Measurements from ENCODE around the gene HRK. TPM values are rescaled to one million over a fixed set of nuclear protein-coding genes. Genes with fewer than 3 reads are reported as not detected.

HRK gene
- total and polyA plus RNA-seq, 9 of the 15 experiments (the other 6 are each of a cell fraction or from before 2014, with no cell fraction given) = 0.01 to 0.05 (median 0.04) TPM; not detected in 6

GRCh38 chr12:116853507-116853906 lies 27.7 kb downstream of the HRK start:
- ATAC-seq (no peak), FAIRE-seq (no peak)

GRCh38 chr12:116852303-116852702 lies 28.9 kb downstream of the HRK start:
- no peak overlapping the region for H2AFZ ChIP-seq (ENCODE audit: low read depth, low read length)
- ATAC-seq (no peak), DNase-seq (ENCODE audit: extremely low read depth in 1 of 4, low spot score in 3 of 4) (no peak), FAIRE-seq (no peak)
- CTCF ChIA-PET (ENCODE audit: low intra/inter-chr PET ratio) = no interaction called here
- H3K4me3 ChIP-seq = no peak overlapping the region
- no peaks in the 10 kb centered on the region; a peak in 1 of 5 replicates for H3K4me1 ChIP-seq (replicated peaks in 1 of 2; ENCODE audit: control insufficient read depth in 2 of 2, insufficient read depth in 2 of 2, low read length in 2 of 2)
- in situ Hi-C loops (cut with MboI) (no loop called here), intact Hi-C loops (cut with micrococcal nuclease) (no loop called here)
- TF ChIP-seq RFX1 (IDR thresholded peaks at IDR 0.05) (peak; percentile 29; the same call in 1 of the 2 replicates), JUN (IDR thresholded peaks at IDR 0.05; ENCODE audit: borderline replicate concordance, low read depth, low read length) (no peak), JUN (CRISPR knock-in tag; IDR thresholded peaks at IDR 0.05; ENCODE audit: borderline replicate concordance) (no peak), RBM15 (IDR thresholded peaks at IDR 0.05; ENCODE audit: insufficient read depth, low read length) (no peak), NUFIP1 (IDR thresholded peaks at IDR 0.05; ENCODE audit: partially characterized antibody) (no peak)
- no peaks in the 10 kb centered on the region for H3K79me2 ChIP-seq (ENCODE audit: control insufficient read depth, insufficient read depth, low read length)
- peaks cover 2 to 25% of the 10 kb centered on the region in 2 experiments; a peak in 3 of 5 replicates for H3K27me3 ChIP-seq (ENCODE audit: control insufficient read depth in 2 of 2, insufficient read depth in 2 of 2, low read length in 2 of 2)
- no peaks in the 10 kb centered on the region for H3K36me3 ChIP-seq (ENCODE audit: control insufficient read depth, insufficient read depth, low read length)
- 22% methylated on average over 6 of the region's 6 CpGs for WGBS (ENCODE audit: insufficient coverage, low coverage, missing lambda C conversion rate)
- TSS peak; percentile 27 for BruUV-seq (replicated peaks)
- H4K20me1 ChIP-seq (replicated peaks; ENCODE audit: control insufficient read depth, insufficient read depth, low read length) = peaks cover 5% of the 10 kb centered on the region
- no peak overlapping the region for H3K4me2 ChIP-seq (ENCODE audit: insufficient read depth, low read length)
- H3K9me1 ChIP-seq (ENCODE audit: control insufficient read depth, insufficient read depth, low read length) = no peaks in the 10 kb centered on the region
- POLR2A ChIA-PET = no interaction called here
- H3K27ac ChIP-seq (ENCODE audit: extremely low read depth, low read depth, low read length) = no peak overlapping the region
- H3K9me3 ChIP-seq (replicated peaks; ENCODE audit: control insufficient read depth, insufficient read depth, low read depth, low read length) = no peaks in the 10 kb centered on the region
- no peak overlapping the region for H3K9ac ChIP-seq (ENCODE audit: insufficient read depth in 1 of 2, low read depth in 2 of 2, low read length in 2 of 2)

More at GRCh38 chr12:116853507-116853906, 27.7 kb downstream of the HRK start:
- H3K27ac ChIP-seq (ENCODE audit: extremely low read depth, low read depth, low read length) = no peak overlapping the region
- H3K9me1 ChIP-seq (ENCODE audit: control insufficient read depth, insufficient read depth, low read length) = no peaks in the 10 kb centered on the region
- in situ Hi-C loops (cut with MboI) (no loop called here), intact Hi-C loops (cut with micrococcal nuclease) (no loop called here)
- H3K4me3 ChIP-seq = no peak overlapping the region
- H3K4me1 ChIP-seq (replicated peaks in 1 of 2; ENCODE audit: control insufficient read depth in 2 of 2, insufficient read depth in 2 of 2, low read length in 2 of 2) = no peaks in the 10 kb centered on the region; a peak in 1 of 5 replicates
- 47% methylated on average over 5 of the region's 5 CpGs for WGBS (ENCODE audit: insufficient coverage, low coverage, missing lambda C conversion rate)
- H3K36me3 ChIP-seq (ENCODE audit: control insufficient read depth, insufficient read depth, low read length) = no peaks in the 10 kb centered on the region
- CTCF ChIA-PET (ENCODE audit: low intra/inter-chr PET ratio) = no interaction called here
- H3K27me3 ChIP-seq (ENCODE audit: control insufficient read depth in 2 of 2, insufficient read depth in 2 of 2, low read length in 2 of 2) = peaks cover 2 to 25% of the 10 kb centered on the region in 2 experiments; a peak in 3 of 5 replicates
- no peaks in the 10 kb centered on the region for H3K79me2 ChIP-seq (ENCODE audit: control insufficient read depth, insufficient read depth, low read length)
- no peak for DNase-seq (ENCODE audit: extremely low read depth in 1 of 4, low spot score in 3 of 4)
- POLR2A ChIA-PET = no interaction called here
- no peak overlapping the region for H2AFZ ChIP-seq (ENCODE audit: low read depth, low read length)
- no peak overlapping the region for H3K4me2 ChIP-seq (ENCODE audit: insufficient read depth, low read length)
- TF ChIP-seq ZNF699 (CRISPR knock-in tag; IDR thresholded peaks at IDR 0.05; ENCODE audit: insufficient replicate concordance) (no peak), MEF2A (IDR thresholded peaks at IDR 0.05; ENCODE audit: control insufficient read depth, low read depth, low read length) (no peak), SAFB2 (IDR thresholded peaks at IDR 0.05; ENCODE audit: borderline replicate concordance, low read depth, low read length, severe bottlenecking) (no peak)
- H4K20me1 ChIP-seq (replicated peaks; ENCODE audit: control insufficient read depth, insufficient read depth, low read length) = peaks cover 6% of the 10 kb centered on the region
- no peak overlapping the region for H3K9ac ChIP-seq (ENCODE audit: insufficient read depth in 1 of 2, low read depth in 2 of 2, low read length in 2 of 2)
- no TSS peak for BruUV-seq (replicated peaks)
- H3K9me3 ChIP-seq (replicated peaks; ENCODE audit: control insufficient read depth, insufficient read depth, low read depth, low read length) = no peaks in the 10 kb centered on the region
